Trophoblast cell (in vitro differentiated cells and primary cell): ENCODE data around the gene PFKFB2.
"Not testable (repeated sequence)": the region's sequence is repeated elsewhere in the genome, so short reads cannot be mapped to it uniquely, and the experiment has no call there.

Source experiments
- DNase-seq, 2 donors: peaks; one replicate each; pipeline ENCODE4 v3.0.0-alpha.2; 2016
- H2AFZ ChIP-seq: 2 replicates; pipeline ENCODE4 v1.6.1; 2013; ENCODE audit warnings: low read length, moderate library complexity, mild to moderate bottlenecking; ENCODE audit not compliant: insufficient read depth, poor library complexity
- H2AK5ac ChIP-seq: 2 replicates; pipeline ENCODE4 v1.6.1; 2013; ENCODE audit warnings: mild to moderate bottlenecking, low read length
- H2BK120ac ChIP-seq: 2 replicates; pipeline ENCODE4 v1.6.1; 2013; ENCODE audit warnings: low read length, mild to moderate bottlenecking, moderate library complexity; ENCODE audit not compliant: insufficient read depth, poor library complexity
- H2BK12ac ChIP-seq: 2 replicates; pipeline ENCODE4 v1.6.1; 2013; ENCODE audit warnings: mild to moderate bottlenecking, low read length, moderate library complexity
- H2BK5ac ChIP-seq: 2 replicates; pipeline ENCODE4 v1.6.1; 2013; ENCODE audit warnings: low read length, low read depth, moderate library complexity, mild to moderate bottlenecking; ENCODE audit not compliant: poor library complexity
- H3K14ac ChIP-seq: 2 replicates; pipeline ENCODE4 v1.6.1; 2013; ENCODE audit warnings: mild to moderate bottlenecking, low read length
- H3K18ac ChIP-seq: 2 replicates; pipeline ENCODE4 v1.6.1; 2013; ENCODE audit warnings: mild to moderate bottlenecking, low read length
- H3K23ac ChIP-seq: 2 replicates; pipeline ENCODE4 v1.6.1; 2013; ENCODE audit warnings: low read length
- H3K27ac ChIP-seq: 2 replicates; pipeline ENCODE4 v1.5.1; 2013; ENCODE audit warnings: low read depth, mild to moderate bottlenecking, inconsistent platforms, low read length, moderate library complexity
- H3K27me3 ChIP-seq: 2 replicates; pipeline ENCODE4 v1.6.1; 2013; ENCODE audit warnings: inconsistent platforms, mild to moderate bottlenecking, low read length, moderate library complexity; ENCODE audit not compliant: insufficient read depth
- H3K36me3 ChIP-seq, 2 experiments: 1 replicate in 1 of 2; 2 replicates in 1 of 2; pipeline ENCODE4 v1.6.1; 2013; ENCODE audit warnings: low read length in 2 of 2, mild to moderate bottlenecking in 2 of 2, moderate library complexity in 1 of 2; ENCODE audit not compliant: insufficient read depth in 2 of 2, control insufficient read depth in 1 of 2
- H3K4ac ChIP-seq: 2 replicates; pipeline ENCODE4 v1.6.1; 2013; ENCODE audit warnings: low read depth, mild to moderate bottlenecking, low read length, moderate library complexity
- H3K4me1 ChIP-seq, 2 experiments: 1 replicate in 1 of 2; 2 replicates in 1 of 2; pipeline ENCODE4 v1.6.1; 2013; ENCODE audit warnings: low read length in 2 of 2, mild to moderate bottlenecking in 2 of 2, moderate library complexity in 1 of 2; ENCODE audit not compliant: insufficient read depth in 2 of 2, control insufficient read depth in 1 of 2
- H3K4me2 ChIP-seq: 2 replicates; pipeline ENCODE4 v1.6.1; 2013; ENCODE audit warnings: inconsistent platforms, mild to moderate bottlenecking, low read length, moderate library complexity
- H3K4me3 ChIP-seq: 2 replicates; pipeline ENCODE4 v1.5.1; 2013; ENCODE audit warnings: mild to moderate bottlenecking, low read depth, low read length, inconsistent platforms
- H3K79me1 ChIP-seq: one replicate; pipeline ENCODE4 v1.6.1; 2013; ENCODE audit warnings: low read length
- H3K79me2 ChIP-seq: 2 replicates; pipeline ENCODE4 v1.6.1; 2013; ENCODE audit warnings: low read length, mild to moderate bottlenecking; ENCODE audit not compliant: control insufficient read depth, insufficient read depth, poor library complexity
- H3K9ac ChIP-seq: 2 replicates; pipeline ENCODE4 v1.6.1; 2013; ENCODE audit warnings: mild to moderate bottlenecking, low read length
- H3K9me3 ChIP-seq: 2 replicates; pipeline ENCODE4 v1.6.1; 2013; ENCODE audit warnings: low read depth, mild to moderate bottlenecking, control low read depth, inconsistent platforms, low read length; ENCODE audit not compliant: insufficient read depth
- H4K12ac ChIP-seq: 2 replicates; pipeline ENCODE4 v1.6.1; 2013; ENCODE audit warnings: low read depth, mild to moderate bottlenecking, low read length, moderate library complexity
- H4K8ac ChIP-seq: 2 replicates; pipeline ENCODE4 v1.6.1; 2013; ENCODE audit warnings: low read depth, mild to moderate bottlenecking, low read length, moderate library complexity
- H4K91ac ChIP-seq: one replicate; pipeline ENCODE4 v1.6.1; 2013; ENCODE audit warnings: low read depth, mild to moderate bottlenecking, low read length, moderate library complexity
- WGBS: extraction: QIAGEN DNeasy Blood & Tissue Kit; methylation state at CpG from one replicate; pipeline ENCODE4 v1.1.7; 2013; ENCODE audit warnings: missing lambda C conversion rate; ENCODE audit not compliant: insufficient read length, insufficient coverage; ENCODE audit errors: extremely low coverage; 5-methylcytosine and 5-hydroxymethylcytosine counted together

Gene PFKFB2

GRCh38 chr1:207039380-207040180 lies 13.5 kb upstream of the PFKFB2 start:
- H3K9ac ChIP-seq, result no peak overlapping the region
- H3K4me3 ChIP-seq, result no peak overlapping the region
- no peak overlapping the region for H4K8ac ChIP-seq
- H4K12ac ChIP-seq, result no peak overlapping the region
- peak overlapping the region; percentile 15 for H3K14ac ChIP-seq
- no peak overlapping the region for H3K18ac ChIP-seq
- H3K23ac ChIP-seq, result no peak overlapping the region
- H2BK120ac ChIP-seq, result no peak overlapping the region
- H2BK5ac ChIP-seq, result no peak overlapping the region
- H3K36me3 ChIP-seq, result peaks cover 0 to 1% of the 10 kb centered on the region in 2 experiments
- H2AK5ac ChIP-seq, result no peak overlapping the region
- H3K4ac ChIP-seq, result no peak overlapping the region
- no peaks in the 10 kb centered on the region for H3K9me3 ChIP-seq
- H3K27me3 ChIP-seq, result no peaks in the 10 kb centered on the region
- H3K79me2 ChIP-seq, result no peaks in the 10 kb centered on the region
- no peak overlapping the region for H2AFZ ChIP-seq
- no peaks in the 10 kb centered on the region for H3K79me1 ChIP-seq
- H4K91ac ChIP-seq, result no peak overlapping the region
- no peak for DNase-seq
- no peak overlapping the region for H2BK12ac ChIP-seq
- no peaks in the 10 kb centered on the region for H3K4me1 ChIP-seq
- WGBS, result no CpG with 5 or more reads among the region's 4 CpGs
- no peak overlapping the region for H3K27ac ChIP-seq
- H3K4me2 ChIP-seq, result no peak overlapping the region

- Histone ChIP-seq H3K14ac (no peak overlapping the region), H4K12ac (no peak overlapping the region), H2BK5ac (no peak overlapping the region), H2AFZ (no peak overlapping the region), H4K91ac (no peak overlapping the region), H3K27ac (no peak overlapping the region), H4K8ac (no peak overlapping the region), H3K79me1 (no peaks in the 10 kb centered on the region), H3K4me3 (no peak overlapping the region), H3K9ac (no peak overlapping the region), H3K9me3 (no peaks in the 10 kb centered on the region), H3K18ac (no peak overlapping the region), H3K4me2 (no peak overlapping the region), H3K23ac (no peak overlapping the region), H2BK12ac (no peak overlapping the region), H3K36me3 (peaks cover 0 to 1% of the 10 kb centered on the region in 2 experiments), H2BK120ac (no peak overlapping the region), H2AK5ac (no peak overlapping the region), H3K79me2 (no peaks in the 10 kb centered on the region), H3K4me1 (no peaks in the 10 kb centered on the region), H3K27me3 (no peaks in the 10 kb centered on the region), H3K4ac (no peak overlapping the region)
- no CpG with 5 or more reads among the region's 3 CpGs for WGBS
- DNase-seq, result peak in 1 of 2 donors; percentile 64
Measured at GRCh38 chr1:207040181-207040533, 12.9 kb upstream of the PFKFB2 start.

- not testable (repeated sequence) for H4K91ac ChIP-seq, H2AFZ ChIP-seq, H3K4me1 ChIP-seq, H3K36me3 ChIP-seq, DNase-seq, H3K4ac ChIP-seq, H2BK120ac ChIP-seq, H3K4me3 ChIP-seq, H3K23ac ChIP-seq, H4K12ac ChIP-seq, H3K9ac ChIP-seq, H4K8ac ChIP-seq, H3K79me1 ChIP-seq, H3K4me2 ChIP-seq, H3K18ac ChIP-seq, H2AK5ac ChIP-seq, H3K9me3 ChIP-seq, H2BK5ac ChIP-seq, H3K27me3 ChIP-seq, H3K14ac ChIP-seq, H3K79me2 ChIP-seq, H3K27ac ChIP-seq, H2BK12ac ChIP-seq
- no CpG with 5 or more reads among the region's 2 CpGs for WGBS
Measured at GRCh38 chr1:207041397-207041796, 11.7 kb upstream of the PFKFB2 start.

GRCh38 chr1:207045453-207045852 lies 7.6 kb upstream of the PFKFB2 start:
- no peak overlapping the region for H3K4me2 ChIP-seq
- H3K27ac ChIP-seq, result no peak overlapping the region
- peaks cover 2 to 14% of the 10 kb centered on the region in 2 experiments for H3K36me3 ChIP-seq
- no peak overlapping the region for H3K23ac ChIP-seq
- H2AK5ac ChIP-seq, result no peak overlapping the region
- H3K79me1 ChIP-seq, result peaks cover 2% of the 10 kb centered on the region
- no peak overlapping the region for H4K8ac ChIP-seq
- no peak overlapping the region for H4K12ac ChIP-seq
- no peaks in the 10 kb centered on the region for H3K27me3 ChIP-seq
- H3K79me2 ChIP-seq, result peaks cover 3% of the 10 kb centered on the region
- peak in 1 of 2 donors; percentile 52 for DNase-seq
- H3K9me3 ChIP-seq, result no peaks in the 10 kb centered on the region
- H3K4ac ChIP-seq, result no peak overlapping the region
- no peaks in the 10 kb centered on the region for H3K4me1 ChIP-seq
- no peak overlapping the region for H2BK5ac ChIP-seq
- no peak overlapping the region for H4K91ac ChIP-seq
- no peak overlapping the region for H3K4me3 ChIP-seq
- H3K18ac ChIP-seq, result no peak overlapping the region
- H2AFZ ChIP-seq, result no peak overlapping the region
- H2BK120ac ChIP-seq, result no peak overlapping the region
- no peak overlapping the region for H2BK12ac ChIP-seq
- no peak overlapping the region for H3K9ac ChIP-seq
- H3K14ac ChIP-seq, result no peak overlapping the region
- WGBS, result no CpG with 5 or more reads among the region's 2 CpGs
